GM18867 (cell line): ENCODE measurements around the gene LHX1.

Source experiments
- ATAC-seq: cut with Tn5 transposase; IDR thresholded peaks from one replicate; pipeline ENCODE4 v1.9.1; 2021; ENCODE audit warnings: mild to moderate bottlenecking, moderate library complexity; ENCODE audit not compliant: unreplicated experiment

The LHX1 gene

GRCh38 chr17:36921095-36921851 is 16.0 kb upstream of the LHX1 start:
- ATAC-seq, result no peak

GRCh38 chr17:36922175-36922574 is 15.1 kb upstream of the LHX1 start:
- no peak for ATAC-seq

- ATAC-seq, result no peak
Measured at GRCh38 chr17:36923814-36924221, 13.5 kb upstream of the LHX1 start.

GRCh38 chr17:36926226-36926625 is 11.0 kb upstream of the LHX1 start:
- no peak for ATAC-seq

GRCh38 chr17:36926701-36927100 is 10.6 kb upstream of the LHX1 start:
- no peak for ATAC-seq

- no peak for ATAC-seq
Measured at GRCh38 chr17:36928471-36929345, 8.6 kb upstream of the LHX1 start.

- ATAC-seq, result no peak
Measured at GRCh38 chr17:36929851-36930582, 7.3 kb upstream of the LHX1 start.

- ATAC-seq, result no peak
Measured at GRCh38 chr17:36930583-36930900, 6.7 kb upstream of the LHX1 start.

- no peak for ATAC-seq
Measured at GRCh38 chr17:36931096-36931696, 6.1 kb upstream of the LHX1 start.

GRCh38 chr17:36931697-36932382 is 5.4 kb upstream of the LHX1 start:
- no peak for ATAC-seq

- no peak for ATAC-seq
Measured at GRCh38 chr17:36932383-36932693, 4.9 kb upstream of the LHX1 start.

- no peak for ATAC-seq
Measured at GRCh38 chr17:36932694-36933511, 4.4 kb upstream of the LHX1 start.

GRCh38 chr17:36933512-36934143 is 3.6 kb upstream of the LHX1 start:
- ATAC-seq, result no peak

- no peak for ATAC-seq
Measured at GRCh38 chr17:36934144-36934691, 3.1 kb upstream of the LHX1 start.

- no peak for ATAC-seq
Measured at GRCh38 chr17:36934692-36935630, 2.3 kb upstream of the LHX1 start.

- ATAC-seq, result no peak
Measured at GRCh38 chr17:36935671-36936454, 1.4 kb upstream of the LHX1 start.

- no peak for ATAC-seq
Measured at GRCh38 chr17:36936455-36937000, 747 bp upstream of the LHX1 start.
